Right lobe of liver (tissue), 4 donors: ENCODE results near the gene C2orf69.

Experiments used
- POLR2A ChIP-seq: fragments of 450-650 bp; IDR thresholded peaks from one replicate; pipeline ENCODE4 v1.6.1; 2017; ENCODE audit warnings: antibody characterized with exemption, mild to moderate bottlenecking
- TF ChIP-seq, protein P1 (sequence below), 4 donors: fragments of 200-600 bp in 3 of 4; fragments of 450-650 bp in 1 of 4; IDR thresholded peaks; one replicate each; pipeline versions ENCODE4 v1.5.1 to v1.8.0; 2016 to 2022; ENCODE audit warnings: antibody characterized with exemption in 4 of 4, mild to moderate bottlenecking in 2 of 4
- donor health status: DM: no; HTN: no; CAD: no.
- donor health status: DM: no; HTN: no; CAD: no.
- donor health status: DM: no; HTN: yes; CAD: no.

- TF ChIP-seq POLR2A: no peak
- TF ChIP-seq, protein P1, sequence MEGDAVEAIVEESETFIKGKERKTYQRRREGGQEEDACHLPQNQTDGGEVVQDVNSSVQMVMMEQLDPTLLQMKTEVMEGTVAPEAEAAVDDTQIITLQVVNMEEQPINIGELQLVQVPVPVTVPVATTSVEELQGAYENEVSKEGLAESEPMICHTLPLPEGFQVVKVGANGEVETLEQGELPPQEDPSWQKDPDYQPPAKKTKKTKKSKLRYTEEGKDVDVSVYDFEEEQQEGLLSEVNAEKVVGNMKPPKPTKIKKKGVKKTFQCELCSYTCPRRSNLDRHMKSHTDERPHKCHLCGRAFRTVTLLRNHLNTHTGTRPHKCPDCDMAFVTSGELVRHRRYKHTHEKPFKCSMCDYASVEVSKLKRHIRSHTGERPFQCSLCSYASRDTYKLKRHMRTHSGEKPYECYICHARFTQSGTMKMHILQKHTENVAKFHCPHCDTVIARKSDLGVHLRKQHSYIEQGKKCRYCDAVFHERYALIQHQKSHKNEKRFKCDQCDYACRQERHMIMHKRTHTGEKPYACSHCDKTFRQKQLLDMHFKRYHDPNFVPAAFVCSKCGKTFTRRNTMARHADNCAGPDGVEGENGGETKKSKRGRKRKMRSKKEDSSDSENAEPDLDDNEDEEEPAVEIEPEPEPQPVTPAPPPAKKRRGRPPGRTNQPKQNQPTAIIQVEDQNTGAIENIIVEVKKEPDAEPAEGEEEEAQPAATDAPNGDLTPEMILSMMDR (IDR thresholded peaks at IDR 0.05): no peak
These were observed 48.3 kb upstream of the C2orf69 start for GRCh38 chr2:199862788-199863187.
